SK-MEL-5 (cell line): ENCODE results near the gene SLX9. TPM values are rescaled to one million over a fixed set of nuclear protein-coding genes. Genes with fewer than 3 reads are reported as not detected.

Experiments used
- DNase-seq: peaks from one replicate; pipeline ENCODE4 v3.0.0-alpha.2; 2016; ENCODE audit warnings: low read depth, low spot score
- in situ Hi-C: cut with HindIII; loops from 2 replicates; pipeline ENCODE4 v1.10.0; 2016; ENCODE audit warnings: low sequenced_read_pairs, high pct_unique_total_duplicates, low pct_unique_long_range_greater_than_20kb
- total RNA-seq: library from RNA; depleted of rRNA; stranded (reverse); fragments of >200 nt; shearing (Covaris generic); gene quantifications from 2 replicates; pipeline ENCODE4 v1.2.3, GENCODE V29; 2014

SLX9 gene
- total RNA-seq, 1 experiment from 2014 or later, result 34.9 TPM

DNA sequence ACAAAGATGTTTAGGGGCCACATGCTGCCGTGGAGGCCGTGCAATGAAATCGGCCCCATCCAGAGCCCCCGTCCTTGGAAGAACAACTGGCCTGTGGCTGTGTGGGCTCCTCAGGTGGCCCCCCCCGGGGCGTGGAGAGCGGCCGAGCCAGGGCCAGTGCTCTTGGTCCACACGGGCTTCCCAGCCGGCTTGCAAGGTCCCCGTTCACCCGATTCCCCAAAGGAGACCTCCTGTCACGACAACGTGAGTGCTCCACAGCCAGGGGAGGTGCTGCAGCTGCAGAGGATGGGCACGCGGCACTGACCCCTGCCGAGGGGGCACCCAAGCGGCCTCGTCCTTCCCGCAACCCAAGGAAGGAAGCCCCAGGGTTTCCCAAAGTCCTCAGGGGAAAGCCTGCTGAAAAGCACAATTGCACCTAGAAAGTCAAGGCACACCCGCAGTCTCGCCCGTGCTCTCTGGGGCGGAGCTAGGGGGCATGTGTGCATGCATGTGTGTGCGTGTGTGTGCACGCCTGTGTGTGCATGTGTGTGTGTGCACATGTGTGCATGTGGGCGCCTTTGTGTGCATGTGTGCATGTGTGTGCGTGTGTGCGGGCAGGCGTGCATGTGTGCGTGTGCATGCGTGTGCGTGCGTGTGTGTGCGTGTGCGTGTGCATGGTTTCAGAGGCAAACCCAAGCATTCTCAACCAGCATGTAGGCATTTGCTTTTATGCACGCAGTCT is 48.2 kb downstream of the SLX9 start:
- DNase-seq, result no peak
- in situ Hi-C loops, result no loop called here

DNA sequence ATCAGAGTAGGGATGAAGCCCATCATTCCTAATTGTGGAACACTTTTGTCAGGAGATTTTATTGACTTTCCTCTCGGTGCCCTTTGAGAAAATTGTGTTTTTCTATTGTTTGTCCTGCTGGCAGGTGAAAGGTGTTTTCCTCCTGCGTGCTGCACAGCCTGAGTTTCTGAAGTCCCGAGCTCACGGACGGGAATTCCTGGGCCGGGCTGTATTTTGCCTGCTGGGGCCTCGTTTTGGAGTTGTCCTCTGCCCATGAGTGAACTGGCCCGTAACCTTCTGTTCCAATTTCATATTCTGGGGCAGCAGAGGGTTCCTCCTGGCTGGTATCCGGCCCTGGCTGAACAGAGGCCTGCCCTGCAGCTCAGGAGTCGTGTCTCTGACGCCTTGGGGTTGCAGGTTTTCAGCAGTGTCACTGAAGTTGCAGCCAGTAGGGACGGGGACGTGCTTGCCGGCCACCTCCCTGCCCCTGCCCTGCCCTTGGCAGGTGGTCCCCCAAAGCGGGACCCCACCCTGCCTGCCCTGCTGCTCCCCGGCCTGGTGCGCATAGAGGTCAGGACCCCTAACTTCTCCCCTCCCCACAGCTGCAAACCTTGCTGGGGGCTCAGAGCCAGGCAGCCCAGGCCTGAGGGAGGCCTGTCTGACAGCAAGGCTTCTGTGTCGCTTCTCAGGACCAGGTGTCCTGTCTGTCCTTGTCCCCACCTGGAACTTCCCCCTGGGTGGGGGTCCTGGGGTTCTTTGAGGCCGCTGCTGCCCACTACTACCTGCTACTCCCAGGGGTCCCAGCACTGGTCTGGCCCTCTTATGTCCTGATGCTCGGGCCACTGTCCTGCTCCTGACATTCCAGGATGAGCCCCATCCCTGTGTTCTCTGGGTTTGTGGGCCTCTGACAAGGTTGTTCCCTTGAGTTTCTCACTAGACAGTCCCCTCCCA is 49.0 kb downstream of the SLX9 start:
- in situ Hi-C loops, result no loop called here
- no peak for DNase-seq

GRCh38 chr21:44989537-44989886 is 49.7 kb downstream of the SLX9 start:
- DNase-seq, result no peak
- in situ Hi-C loops, result no loop called here

DNA sequence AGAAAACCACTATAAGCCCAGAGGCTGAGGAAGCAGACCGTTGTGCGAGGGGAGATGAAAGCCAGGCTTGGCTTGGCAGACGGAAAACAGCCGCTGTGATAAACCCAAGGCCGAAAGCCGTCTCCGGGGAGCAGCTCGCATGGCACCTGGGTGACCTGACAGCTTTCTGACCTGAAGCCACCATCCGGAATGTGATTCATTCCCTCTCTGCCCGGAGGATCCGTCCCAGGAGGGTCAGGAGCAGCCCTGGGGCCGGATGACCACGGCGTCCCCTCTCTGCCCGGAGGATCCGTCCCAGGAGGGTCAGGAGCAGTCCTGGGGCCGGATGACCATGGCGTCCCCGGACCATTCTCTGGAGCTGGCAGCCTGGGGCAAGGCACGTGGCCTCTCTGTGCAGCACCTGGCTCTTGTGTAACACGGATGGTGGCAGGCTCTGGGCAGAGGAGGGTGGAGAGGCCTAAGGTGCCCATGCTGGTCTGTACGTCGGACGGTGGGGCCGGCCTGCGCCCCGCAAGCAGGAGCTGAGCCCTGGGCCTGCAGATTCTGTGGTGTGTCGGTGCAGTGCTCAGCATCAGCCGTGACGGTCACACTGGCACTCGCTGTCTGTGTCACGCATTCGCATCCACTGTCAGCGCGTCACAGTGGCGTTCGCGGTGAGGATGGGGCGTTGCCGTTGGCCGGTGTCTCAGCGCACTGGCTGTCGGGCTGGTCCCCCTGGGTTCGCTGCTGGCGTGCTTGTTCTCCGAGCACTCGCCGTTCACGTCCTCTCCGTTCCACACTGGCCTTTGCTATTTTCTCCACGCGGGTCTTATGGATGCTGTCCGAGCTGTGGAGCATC is 50.3 kb downstream of the SLX9 start:
- in situ Hi-C loops, result no loop called here
- no peak for DNase-seq

- in situ Hi-C loops, result no loop called here
- DNase-seq, result no peak
Observed at GRCh38 chr21:44990921-44991320, 51.1 kb downstream of the SLX9 start.

DNA sequence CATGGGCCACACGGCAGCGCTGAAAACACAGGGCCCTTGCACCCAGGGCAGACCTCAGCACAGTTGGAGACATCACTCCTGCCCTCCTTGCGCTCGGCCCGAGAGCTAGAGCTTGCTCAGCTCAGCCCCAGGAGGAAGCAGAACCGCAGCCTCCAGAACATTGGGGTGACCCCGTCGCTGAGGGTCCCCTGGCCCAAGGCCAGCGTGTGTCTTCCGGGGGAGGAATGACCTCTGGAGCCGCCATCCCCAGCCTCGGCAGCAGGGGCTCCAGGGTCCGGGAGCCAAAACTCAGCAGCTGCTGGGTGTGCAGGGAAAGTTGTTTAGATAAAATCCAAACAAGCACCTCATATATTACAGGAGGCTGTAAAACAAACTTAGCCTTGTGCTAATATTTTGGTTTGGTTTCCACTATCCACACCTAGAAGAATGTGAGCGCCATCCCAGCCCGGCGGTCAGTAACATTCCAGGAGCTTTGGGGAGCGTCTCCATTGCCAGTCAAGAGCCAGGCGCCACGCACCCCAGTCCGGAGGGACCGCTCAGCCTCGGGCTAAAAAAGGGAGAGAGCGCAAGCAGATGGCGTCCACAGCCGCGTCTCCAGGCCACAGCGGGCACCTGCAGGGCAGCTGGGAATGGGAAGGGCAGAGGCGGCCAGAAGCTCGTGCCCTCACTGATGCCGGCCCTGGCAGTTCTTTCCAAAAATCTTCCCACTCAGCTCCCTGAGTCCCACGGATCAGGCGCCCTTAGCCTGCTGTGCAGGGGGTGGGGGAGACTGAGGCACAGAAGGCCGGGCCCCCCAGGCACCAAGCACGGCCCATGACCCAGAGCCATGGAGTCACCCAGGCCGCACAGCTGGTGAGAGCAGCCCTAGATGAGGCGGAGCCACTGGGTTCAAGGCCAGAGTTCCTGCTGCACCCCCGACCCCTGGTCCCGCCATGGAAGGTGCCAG is 52.0 kb downstream of the SLX9 start:
- DNase-seq, result no peak
- in situ Hi-C loops, result no loop called here

GRCh38 chr21:44992608-44993031 is 52.8 kb downstream of the SLX9 start:
- in situ Hi-C loops, result no loop called here

GRCh38 chr21:44993321-44994046 is 53.7 kb downstream of the SLX9 start:
- DNase-seq, result no peak
- in situ Hi-C loops, result no loop called here

More at GRCh38 chr21:44992608-44993031, 52.8 kb downstream of the SLX9 start:
- DNase-seq, result no peak

- no peak for DNase-seq
- in situ Hi-C loops, result no loop called here
Observed at GRCh38 chr21:44994047-44994694, 54.3 kb downstream of the SLX9 start.

DNA sequence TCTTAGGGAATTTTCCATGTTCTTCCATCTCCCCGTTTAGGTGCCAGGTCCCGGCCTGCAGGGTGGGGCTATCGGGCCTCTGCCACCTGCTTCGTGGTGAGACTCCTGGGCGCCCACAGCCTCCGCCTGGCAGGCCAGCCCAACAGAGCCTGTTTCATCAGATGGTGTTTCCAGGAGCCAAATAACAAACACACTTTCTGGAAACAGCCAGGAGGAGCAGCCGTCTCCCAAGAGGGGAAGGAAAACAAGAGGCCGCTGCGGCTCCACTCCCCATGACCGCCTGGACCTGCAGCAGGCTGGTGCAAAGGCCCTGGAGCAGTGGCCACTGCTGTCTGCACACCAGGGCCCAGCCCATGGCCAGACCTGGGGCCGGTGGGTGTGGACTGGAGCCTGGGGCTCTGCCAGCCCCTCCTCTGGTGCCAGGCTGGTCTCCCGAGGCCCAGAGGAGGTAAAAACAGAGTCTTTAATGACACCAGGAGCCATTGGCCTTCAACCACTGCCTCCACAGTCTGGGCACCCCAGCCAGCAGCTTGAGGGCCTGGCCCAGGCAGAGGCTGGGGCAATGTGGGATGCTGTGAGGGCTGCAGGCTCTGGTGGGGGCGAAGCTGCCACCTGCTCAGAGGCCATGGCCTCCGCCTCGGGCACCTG is 55.0 kb downstream of the SLX9 start:
- DNase-seq, result no peak
- in situ Hi-C loops, result no loop called here

- in situ Hi-C loops, result no loop called here
- DNase-seq, result no peak
Observed at GRCh38 chr21:44995343-44995941, 55.6 kb downstream of the SLX9 start.

GRCh38 chr21:44996096-44996495 is 56.3 kb downstream of the SLX9 start:
- no peak for DNase-seq
- in situ Hi-C loops, result no loop called here

- in situ Hi-C loops, result no loop called here
Observed at GRCh38 chr21:44996501-44996921, 56.7 kb downstream of the SLX9 start.

DNA sequence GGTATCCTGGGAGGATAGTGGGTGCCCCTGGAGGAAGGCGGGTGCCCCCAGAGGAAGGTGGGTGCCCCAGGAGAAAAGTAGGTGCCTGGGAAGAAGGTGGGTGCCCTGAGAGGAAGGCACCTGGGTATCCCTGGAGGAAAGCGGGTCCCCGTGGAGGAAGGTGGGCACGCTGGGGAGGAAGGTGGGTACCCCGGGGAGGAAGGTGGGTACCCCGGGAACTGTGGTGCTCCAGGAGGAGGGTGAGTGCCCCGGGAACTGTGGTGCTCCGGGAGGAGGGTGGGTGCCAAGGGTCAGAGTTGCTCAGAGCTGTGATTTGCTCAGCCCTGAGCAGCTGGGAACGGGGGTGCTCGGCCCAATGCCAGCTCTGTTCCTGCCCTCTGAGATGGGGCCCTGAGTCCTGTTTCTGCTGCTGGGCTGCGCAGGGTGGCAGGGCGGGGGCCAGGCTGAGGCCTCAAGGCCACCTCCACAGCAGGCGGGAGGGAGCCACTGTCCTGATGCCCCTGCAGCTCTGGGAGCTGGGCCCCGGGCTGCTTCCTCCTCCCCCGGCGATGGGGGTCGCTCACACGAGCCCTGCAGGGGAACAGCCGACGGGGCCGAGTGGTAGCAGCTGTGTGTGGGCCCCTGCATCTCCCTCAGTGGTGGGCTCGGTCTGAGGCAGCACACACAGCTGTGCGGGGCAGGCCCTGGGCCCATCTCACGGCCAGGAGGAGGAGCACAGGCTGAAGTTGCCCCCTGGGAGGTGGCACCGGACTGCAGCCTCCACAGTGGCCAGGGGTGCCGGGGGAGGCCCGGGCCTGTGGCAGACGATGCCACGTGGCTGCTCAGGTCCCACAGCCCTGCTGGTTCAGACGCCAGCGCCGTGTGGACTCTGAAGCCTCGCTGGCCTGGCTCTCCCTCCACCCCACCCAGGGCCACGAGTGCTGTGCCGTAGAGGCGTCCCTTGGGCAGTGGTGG is 57.4 kb downstream of the SLX9 start:
- no peak for DNase-seq
- in situ Hi-C loops, result no loop called here

More at GRCh38 chr21:44996501-44996921, 56.7 kb downstream of the SLX9 start:
- no peak for DNase-seq
